ENCODE measurements around the gene CBLB.

Gene CBLB

DNA sequence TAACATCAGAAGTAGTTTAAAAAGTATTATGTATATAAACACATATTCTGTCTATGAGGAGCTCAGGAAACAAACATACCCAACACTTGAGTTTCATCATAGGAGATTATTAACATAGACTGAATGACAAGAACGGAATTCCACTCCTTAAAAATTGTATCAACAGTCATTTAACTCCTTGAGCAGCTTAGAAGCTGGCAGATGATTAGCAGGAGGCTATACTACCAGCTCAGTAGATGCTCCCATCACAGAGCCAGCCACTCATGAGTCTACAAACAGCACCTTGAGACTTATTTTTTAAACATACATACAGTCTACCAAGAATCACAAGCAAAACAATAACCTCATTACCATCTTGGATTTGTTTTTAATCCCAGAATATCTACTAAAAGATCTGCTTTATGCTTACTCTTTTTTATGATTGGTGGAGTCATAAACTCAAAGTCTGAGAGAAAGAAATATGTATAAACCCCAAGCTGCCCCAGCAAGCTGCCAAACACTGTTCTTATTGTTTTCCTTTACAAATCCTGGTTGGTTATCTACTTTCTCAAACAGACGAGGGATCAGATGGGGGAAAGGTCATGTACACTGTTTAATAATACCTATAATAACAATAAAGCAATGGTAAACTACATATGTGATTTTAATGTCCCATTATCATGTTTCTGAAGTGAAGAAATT, 59.5 kb downstream of the CBLB start:
- no peaks in the 10 kb centered on the region for H3K27me3 ChIP-seq (ENCODE audit: insufficient read depth, poor library complexity, severe bottlenecking)
- no peak overlapping the region for H3K27ac ChIP-seq (ENCODE audit: poor library complexity, severe bottlenecking)
- no peak for ATAC-seq (ENCODE audit: low read depth)
- H3K4me3 ChIP-seq (ENCODE audit: severe bottlenecking), result no peak overlapping the region
- TF ChIP-seq, protein P1, sequence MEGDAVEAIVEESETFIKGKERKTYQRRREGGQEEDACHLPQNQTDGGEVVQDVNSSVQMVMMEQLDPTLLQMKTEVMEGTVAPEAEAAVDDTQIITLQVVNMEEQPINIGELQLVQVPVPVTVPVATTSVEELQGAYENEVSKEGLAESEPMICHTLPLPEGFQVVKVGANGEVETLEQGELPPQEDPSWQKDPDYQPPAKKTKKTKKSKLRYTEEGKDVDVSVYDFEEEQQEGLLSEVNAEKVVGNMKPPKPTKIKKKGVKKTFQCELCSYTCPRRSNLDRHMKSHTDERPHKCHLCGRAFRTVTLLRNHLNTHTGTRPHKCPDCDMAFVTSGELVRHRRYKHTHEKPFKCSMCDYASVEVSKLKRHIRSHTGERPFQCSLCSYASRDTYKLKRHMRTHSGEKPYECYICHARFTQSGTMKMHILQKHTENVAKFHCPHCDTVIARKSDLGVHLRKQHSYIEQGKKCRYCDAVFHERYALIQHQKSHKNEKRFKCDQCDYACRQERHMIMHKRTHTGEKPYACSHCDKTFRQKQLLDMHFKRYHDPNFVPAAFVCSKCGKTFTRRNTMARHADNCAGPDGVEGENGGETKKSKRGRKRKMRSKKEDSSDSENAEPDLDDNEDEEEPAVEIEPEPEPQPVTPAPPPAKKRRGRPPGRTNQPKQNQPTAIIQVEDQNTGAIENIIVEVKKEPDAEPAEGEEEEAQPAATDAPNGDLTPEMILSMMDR (IDR thresholded peaks at IDR 0.05; ENCODE audit: poor library complexity, severe bottlenecking), result no peak
- H3K9me3 ChIP-seq (ENCODE audit: severe bottlenecking), result no peaks in the 10 kb centered on the region
- no peaks in the 10 kb centered on the region for H3K36me3 ChIP-seq (ENCODE audit: low read depth)
- H3K4me1 ChIP-seq (ENCODE audit: insufficient read depth, poor library complexity, severe bottlenecking), result peaks cover 25% of the 10 kb centered on the region
- no peak for DNase-seq (ENCODE audit: low spot score)

DNA sequence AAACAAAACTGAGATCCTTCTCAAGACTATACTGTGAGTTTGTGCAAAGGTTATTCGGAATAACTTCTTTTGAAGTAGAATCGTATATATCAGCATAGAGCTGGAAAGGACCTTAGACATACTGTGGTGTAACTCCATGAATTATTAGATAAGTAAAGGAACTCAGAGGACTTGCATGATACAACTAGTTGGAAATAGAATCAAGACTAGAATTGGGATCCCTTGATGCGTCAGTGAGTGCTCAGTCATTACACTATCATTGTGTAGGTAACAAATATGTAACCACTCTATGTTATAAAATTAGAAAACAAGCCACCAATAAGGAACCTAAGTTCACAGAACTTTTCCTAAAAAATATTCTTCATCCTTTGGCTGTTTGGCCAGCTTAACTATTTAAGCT, 61.1 kb downstream of the CBLB start:
- H3K9me3 ChIP-seq (ENCODE audit: severe bottlenecking), result no peaks in the 10 kb centered on the region
- TF ChIP-seq, protein P1 (IDR thresholded peaks at IDR 0.05; ENCODE audit: poor library complexity, severe bottlenecking), result no peak
- H3K27ac ChIP-seq (ENCODE audit: poor library complexity, severe bottlenecking), result no peak overlapping the region
- peaks cover 18% of the 10 kb centered on the region for H3K4me1 ChIP-seq (ENCODE audit: insufficient read depth, poor library complexity, severe bottlenecking)
- H3K27me3 ChIP-seq (ENCODE audit: insufficient read depth, poor library complexity, severe bottlenecking), result no peaks in the 10 kb centered on the region
- no peak overlapping the region for H3K4me3 ChIP-seq (ENCODE audit: severe bottlenecking)
- no peaks in the 10 kb centered on the region for H3K36me3 ChIP-seq (ENCODE audit: low read depth)
- ATAC-seq (ENCODE audit: low read depth) (no peak), DNase-seq (ENCODE audit: low spot score) (no peak)

DNA sequence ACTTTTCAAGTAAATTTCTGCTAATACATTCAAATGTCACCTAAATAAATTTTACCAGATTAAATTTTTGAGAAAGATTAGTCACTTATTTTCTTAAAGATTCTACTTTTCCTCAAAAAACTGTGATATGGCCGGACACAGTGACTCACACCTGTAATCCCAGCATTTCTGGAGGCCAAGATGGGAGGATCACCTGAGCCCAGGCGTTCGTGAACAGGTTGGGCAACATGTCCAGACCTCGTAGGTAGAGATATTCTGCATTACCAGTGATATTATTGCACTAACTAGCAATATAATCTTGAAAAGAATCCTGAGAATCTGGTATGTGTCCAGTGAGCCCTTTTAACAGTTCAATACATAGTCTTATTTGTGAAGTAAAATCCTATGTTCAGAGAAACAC, 61.7 kb downstream of the CBLB start:
- Histone ChIP-seq H3K9me3 (ENCODE audit: severe bottlenecking) (no peaks in the 10 kb centered on the region), H3K4me3 (ENCODE audit: severe bottlenecking) (no peak overlapping the region), H3K36me3 (ENCODE audit: low read depth) (no peaks in the 10 kb centered on the region), H3K27ac (ENCODE audit: poor library complexity, severe bottlenecking) (no peak overlapping the region), H3K27me3 (ENCODE audit: insufficient read depth, poor library complexity, severe bottlenecking) (no peaks in the 10 kb centered on the region), H3K4me1 (ENCODE audit: insufficient read depth, poor library complexity, severe bottlenecking) (peaks cover 13% of the 10 kb centered on the region)
- ATAC-seq (ENCODE audit: low read depth) (no peak), DNase-seq (ENCODE audit: low spot score) (no peak)
- TF ChIP-seq, protein P1 (IDR thresholded peaks at IDR 0.05; ENCODE audit: poor library complexity, severe bottlenecking), result no peak

DNA sequence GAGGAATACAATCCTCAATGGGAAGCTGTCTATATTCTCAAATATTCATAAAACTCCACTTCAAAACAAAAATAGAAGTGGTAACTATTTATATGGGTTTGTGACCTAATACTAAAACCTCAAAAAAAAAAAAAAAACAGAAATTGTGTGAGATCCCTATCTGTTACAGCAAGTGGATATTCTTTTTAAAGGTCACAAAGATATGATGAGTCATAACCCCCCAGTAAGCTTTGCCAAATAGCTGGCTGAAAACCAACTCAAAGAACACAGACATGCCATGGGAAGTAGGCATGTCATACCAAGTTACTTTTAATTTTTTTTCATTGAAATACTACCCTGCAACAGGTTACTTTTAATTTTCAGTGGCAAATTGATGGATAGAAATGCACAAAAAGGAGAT, 62.5 kb downstream of the CBLB start:
- DNase-seq (ENCODE audit: low spot score), result no peak
- no peaks in the 10 kb centered on the region for H3K36me3 ChIP-seq (ENCODE audit: low read depth)
- no peak for ATAC-seq (ENCODE audit: low read depth)
- peaks cover 14% of the 10 kb centered on the region for H3K4me1 ChIP-seq (ENCODE audit: insufficient read depth, poor library complexity, severe bottlenecking)
- no peak overlapping the region for H3K27ac ChIP-seq (ENCODE audit: poor library complexity, severe bottlenecking)
- H3K27me3 ChIP-seq (ENCODE audit: insufficient read depth, poor library complexity, severe bottlenecking), result no peaks in the 10 kb centered on the region
- H3K9me3 ChIP-seq (ENCODE audit: severe bottlenecking), result no peaks in the 10 kb centered on the region
- TF ChIP-seq, protein P1 (IDR thresholded peaks at IDR 0.05; ENCODE audit: poor library complexity, severe bottlenecking), result no peak
- no peak overlapping the region for H3K4me3 ChIP-seq (ENCODE audit: severe bottlenecking)

DNA sequence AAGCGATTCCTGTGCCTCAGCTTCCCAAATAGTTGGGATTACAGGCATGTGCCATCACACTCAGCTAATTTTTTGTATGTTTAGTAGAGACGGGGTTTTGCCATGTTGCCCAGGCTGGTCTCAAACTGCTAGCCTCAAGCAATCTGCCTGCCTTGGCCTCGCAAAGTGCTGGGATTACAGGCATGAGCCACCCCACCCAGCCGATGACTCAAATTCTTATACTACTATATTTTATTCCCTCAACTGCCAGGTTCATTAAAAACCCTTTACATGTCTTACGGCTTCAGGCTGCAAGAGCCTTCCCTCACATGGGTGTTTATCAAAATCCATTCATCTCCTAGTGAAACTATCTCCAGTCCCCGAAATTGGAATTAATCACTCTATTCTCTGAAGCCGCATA, 63.4 kb downstream of the CBLB start:
- Histone ChIP-seq H3K4me3 (ENCODE audit: severe bottlenecking) (no peak overlapping the region), H3K27me3 (ENCODE audit: insufficient read depth, poor library complexity, severe bottlenecking) (no peaks in the 10 kb centered on the region), H3K4me1 (ENCODE audit: insufficient read depth, poor library complexity, severe bottlenecking) (peaks cover 18% of the 10 kb centered on the region), H3K9me3 (ENCODE audit: severe bottlenecking) (no peaks in the 10 kb centered on the region), H3K36me3 (ENCODE audit: low read depth) (no peaks in the 10 kb centered on the region), H3K27ac (ENCODE audit: poor library complexity, severe bottlenecking) (no peak overlapping the region)
- DNase-seq (ENCODE audit: low spot score) (no peak), ATAC-seq (ENCODE audit: low read depth) (no peak)
- TF ChIP-seq, protein P1 (IDR thresholded peaks at IDR 0.05; ENCODE audit: poor library complexity, severe bottlenecking), result no peak

Measured in RWPE2 (cell line).